Body of pancreas (tissue), 4 donors: ENCODE measurements around the gene SOCS3.

Experiments
- CTCF ChIP-seq, 7 experiments: fragments of 450-650 bp in 4 of 7; fragments of 200-600 bp in 3 of 7; sonication (generic) in 3 of 7; IDR thresholded peaks; one replicate each; pipeline ENCODE4 v1.5.1; 2016 to 2019; ENCODE audit warnings: antibody characterized with exemption in 7 of 7
- POLR2A ChIP-seq, 3 donors: fragments of 450-650 bp; IDR thresholded peaks; one replicate each; pipeline ENCODE4 v1.6.1; 2016; ENCODE audit warnings: antibody characterized with exemption in 3 of 3, mild to moderate bottlenecking in 2 of 3

GRCh38 chr17:78391843-78392242 lies 32.0 kb upstream of the SOCS3 start:
- TF ChIP-seq CTCF (IDR thresholded peaks at IDR 0.05), result no peak
- TF ChIP-seq POLR2A (IDR thresholded peaks at IDR 0.05), result no peak
